ENCODE measurements around the gene SNRPD1.
"Not testable (repeated sequence)": the region's sequence is repeated elsewhere in the genome, so short reads cannot be mapped to it uniquely, and the experiment has no call there.

Gene SNRPD1

DNA sequence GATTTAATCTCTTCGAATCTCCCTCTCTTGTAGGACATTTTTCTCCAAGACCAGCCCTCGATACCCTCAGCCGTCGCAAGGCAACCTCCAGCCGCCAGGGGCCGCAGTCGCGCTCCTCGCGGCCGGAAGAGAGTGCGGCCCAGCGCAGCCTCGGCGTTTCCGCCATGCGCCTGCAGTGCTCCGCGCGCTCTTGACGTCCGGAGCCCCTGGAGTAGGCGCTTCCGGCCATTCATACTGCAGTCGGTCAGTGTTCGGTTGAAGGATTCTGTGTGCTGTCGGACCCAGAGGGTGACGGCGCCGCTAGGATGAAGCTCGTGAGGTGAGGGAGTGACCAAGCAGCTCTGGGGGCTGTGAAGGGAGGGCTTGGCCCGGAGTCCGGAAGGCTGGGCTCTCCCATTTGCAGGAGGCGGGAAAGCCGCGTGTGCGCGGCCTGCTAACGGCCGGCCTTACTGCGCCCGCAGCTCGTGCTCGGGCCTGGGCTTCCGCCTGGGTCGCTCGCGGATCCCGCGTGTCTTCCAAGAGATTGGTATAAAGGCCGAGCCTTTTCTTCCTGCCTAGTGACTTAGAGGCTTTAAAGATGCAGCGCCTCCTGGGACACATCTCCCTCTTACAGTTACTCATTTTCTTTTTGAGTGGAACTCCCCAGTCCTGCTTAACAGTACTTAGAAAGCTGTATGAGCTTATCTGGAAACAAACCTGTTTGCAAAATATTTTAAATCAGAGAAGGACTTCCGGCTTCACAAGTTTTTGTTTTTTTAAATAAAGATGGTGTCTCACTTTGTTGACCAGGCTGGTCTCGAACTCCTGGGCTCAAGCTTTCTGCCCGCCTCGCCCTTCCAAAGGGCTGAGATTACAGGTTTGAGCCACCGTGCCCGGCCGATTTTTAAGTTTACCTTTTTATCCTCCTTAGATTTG is at the start of gene SNRPD1:
SNRPD1 (plus strand) TSS at position 190 of the 915 bp plus-strand sequence; CDS start at position 306, 116 bp downstream.
- peak; percentile 94 for DNase-seq

DNA sequence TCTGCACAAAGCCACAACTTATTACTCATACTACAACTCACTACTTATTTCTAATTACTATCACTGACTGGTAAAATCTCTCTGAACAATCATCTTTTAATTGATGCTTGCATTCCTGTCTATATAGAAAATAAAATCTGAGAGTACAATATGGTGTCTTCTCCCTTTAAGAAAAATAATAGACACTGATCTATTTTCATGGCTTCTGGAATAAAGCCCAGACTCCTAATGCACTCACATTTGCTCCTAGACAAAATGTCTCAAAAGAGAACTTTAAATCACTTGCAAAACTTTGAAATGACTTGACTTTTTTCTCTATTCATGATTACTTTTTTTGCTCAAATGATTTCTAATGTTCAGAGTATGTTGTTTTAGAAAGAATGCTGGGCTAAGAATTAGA is 40.3 kb upstream of the SNRPD1 start:
- DNase-seq: no peak

- no peak for DNase-seq
Measured at GRCh38 chr18:21575656-21576055, 36.5 kb upstream of the SNRPD1 start.

DNA sequence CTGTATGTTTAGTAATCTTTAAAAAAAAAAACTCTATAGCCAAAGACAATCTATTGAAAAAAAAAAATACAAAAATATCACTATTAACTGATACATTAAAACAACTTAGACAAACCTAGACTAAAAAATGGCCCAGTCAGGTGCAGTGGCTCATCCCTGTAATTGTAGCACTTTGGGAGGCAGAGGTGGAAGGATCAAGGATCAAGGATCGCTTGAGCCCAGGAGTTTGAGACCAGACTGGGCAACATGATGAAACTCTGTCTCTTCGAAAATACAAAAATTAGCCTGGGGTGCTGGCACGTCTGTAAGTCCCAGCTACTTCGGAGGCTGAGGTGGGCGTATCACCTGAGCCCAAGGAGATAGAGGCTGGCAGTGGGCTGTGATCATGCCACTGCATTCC is 27.7 kb upstream of the SNRPD1 start:
- no peak for DNase-seq

DNA sequence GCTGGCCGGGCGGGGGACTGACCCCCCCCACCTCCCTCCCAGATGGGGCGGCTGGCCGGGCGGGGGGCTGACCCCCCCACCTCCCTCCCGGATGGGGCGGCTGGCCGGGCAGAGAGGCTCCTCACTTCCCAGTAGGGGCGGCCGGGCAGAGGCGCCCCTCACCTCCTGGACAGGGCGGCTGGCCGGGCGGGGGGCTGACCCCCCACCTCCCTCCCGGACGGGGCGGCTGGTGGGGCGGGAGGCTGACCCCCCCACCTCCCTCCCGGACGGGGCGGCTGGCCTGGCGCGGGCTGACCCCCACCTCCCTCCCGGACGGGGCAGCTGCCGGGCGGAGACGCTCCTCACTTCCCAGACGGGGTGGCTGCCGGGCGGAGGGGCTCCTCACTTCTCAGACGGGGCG is 19.8 kb upstream of the SNRPD1 start:
- not testable (repeated sequence) for DNase-seq

- DNase-seq: no peak
Measured at GRCh38 chr18:21593540-21594257, 18.4 kb upstream of the SNRPD1 start.

- no peak for DNase-seq
Measured at GRCh38 chr18:21597620-21598019, 14.5 kb upstream of the SNRPD1 start.

GRCh38 chr18:21598726-21599584 is 13.2 kb upstream of the SNRPD1 start:
- no peak for DNase-seq

- no peak for DNase-seq
Measured at GRCh38 chr18:21599585-21600525, 12.3 kb upstream of the SNRPD1 start.

GRCh38 chr18:21600526-21601410 is 11.3 kb upstream of the SNRPD1 start, which contains the start of gene ESCO1:
Gene ESCO1 (minus strand): TSS chr18:21600704. CDS start chr18:21574843, 25,861 bp downstream.
- peak; percentile 97 for DNase-seq

GRCh38 chr18:21602299-21602587 is 9.9 kb upstream of the SNRPD1 start:
- no peak for DNase-seq

- DNase-seq: no peak
Measured at GRCh38 chr18:21604671-21605070, 7.4 kb upstream of the SNRPD1 start.

- DNase-seq: no peak
Measured at GRCh38 chr18:21605213-21605612, 6.9 kb upstream of the SNRPD1 start.

DNA sequence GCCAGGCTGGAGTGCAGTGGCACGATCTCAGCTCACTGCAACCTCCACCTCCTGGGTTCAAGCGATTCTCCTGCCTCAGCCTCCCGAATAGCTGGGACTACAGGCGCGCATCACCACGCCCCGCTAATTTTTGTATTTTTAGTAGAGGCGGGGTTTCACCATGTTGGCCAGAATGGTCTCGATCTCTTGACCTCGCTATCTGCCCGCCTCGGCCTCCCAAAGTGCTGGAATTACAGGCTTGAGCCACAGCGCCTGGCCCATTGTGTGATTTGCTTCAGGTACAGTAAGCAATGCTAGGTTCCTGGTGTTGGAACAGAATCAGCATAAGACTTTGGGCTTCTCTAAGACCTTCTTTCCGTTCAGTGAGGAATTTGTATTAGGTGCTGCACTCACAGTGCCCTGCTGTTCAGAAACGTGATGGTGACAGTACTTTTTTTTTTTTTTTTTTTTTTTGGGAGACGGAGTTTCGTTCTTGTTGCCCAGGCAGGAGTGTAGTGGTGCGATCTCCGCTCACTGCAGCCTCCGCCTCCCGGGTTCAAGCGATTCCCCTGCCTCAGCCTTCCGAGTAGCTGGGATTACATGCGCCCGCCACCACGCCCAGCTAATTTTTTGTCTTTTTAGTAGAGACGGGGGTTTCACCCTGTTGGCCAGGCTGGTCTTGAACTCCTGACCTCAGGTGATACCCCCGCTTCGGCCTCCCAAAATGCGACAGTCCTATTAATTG is 551 bp upstream of the SNRPD1 start:
- not testable (repeated sequence) for DNase-seq

DNA sequence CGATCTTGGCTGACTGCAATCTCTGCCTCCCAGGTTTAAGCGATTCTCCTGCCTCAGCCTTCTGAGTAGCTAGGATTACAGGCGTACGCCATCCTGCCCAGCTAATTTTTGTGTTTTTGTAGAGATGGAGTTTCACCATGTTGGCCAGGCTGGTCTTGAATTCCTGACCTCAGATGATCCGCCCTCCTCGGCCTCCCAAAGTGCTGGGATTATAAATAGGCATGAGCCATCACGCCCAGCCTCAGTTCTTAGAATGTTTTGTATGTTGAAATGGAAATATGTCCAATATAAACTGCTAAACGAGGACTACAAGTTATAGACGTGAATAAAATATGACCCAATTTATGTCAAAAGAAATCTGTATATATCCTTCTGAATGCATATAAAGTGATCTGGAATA is 9.5 kb downstream of the SNRPD1 start:
- not testable (repeated sequence) for DNase-seq

GRCh38 chr18:21629089-21629832 is 17.1 kb downstream of the SNRPD1 start:
- no peak for DNase-seq

DNA sequence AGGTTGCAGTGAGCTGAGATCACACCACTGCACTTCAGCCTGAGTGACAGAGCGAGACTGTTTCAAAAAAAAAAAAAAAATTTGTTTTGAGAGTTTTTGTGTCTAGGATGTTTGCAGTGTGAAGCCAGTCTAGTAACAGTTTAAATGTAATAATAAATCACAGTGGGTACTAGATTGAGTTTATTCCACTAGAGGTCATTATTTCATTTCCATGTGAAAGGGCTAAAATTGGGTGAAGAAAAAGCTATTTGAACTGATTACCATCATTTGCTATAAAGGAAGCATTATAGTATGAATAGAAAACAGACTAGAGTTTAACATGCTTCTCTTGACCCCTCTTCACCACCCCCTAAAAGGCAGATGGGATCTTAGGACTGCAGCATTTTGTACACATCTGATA is 20.3 kb downstream of the SNRPD1 start:
- no peak for DNase-seq

- no peak for DNase-seq
Measured at GRCh38 chr18:21634588-21635199, 22.6 kb downstream of the SNRPD1 start.

- no peak for DNase-seq
Measured at GRCh38 chr18:21636769-21637168, 24.7 kb downstream of the SNRPD1 start.
